ENCODE data around the gene BDP1.
"Not testable (repeated sequence)": the region's sequence is repeated elsewhere in the genome, so short reads cannot be mapped to it uniquely, and the experiment has no call there.

Gene BDP1

DNA sequence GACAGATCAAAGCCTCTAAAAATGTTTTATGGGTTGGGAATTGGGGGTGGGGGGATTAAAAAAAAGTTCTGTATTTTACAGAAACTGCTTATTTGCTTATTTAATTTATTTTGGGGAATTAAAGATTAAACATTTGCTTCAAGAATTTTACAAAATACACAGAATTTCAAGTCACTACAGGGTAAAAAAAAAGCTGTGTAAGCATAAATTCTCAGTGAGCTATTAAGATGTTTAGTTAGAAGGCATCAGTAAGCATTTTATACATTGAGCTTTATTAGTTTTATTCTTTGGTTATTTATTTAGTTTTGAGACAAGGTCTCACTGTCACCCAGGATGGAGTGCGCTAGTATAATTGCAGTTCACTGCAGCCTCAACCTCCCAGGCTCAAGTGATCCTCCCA lies 5.2 kb downstream of the BDP1 start:
- DNase-seq: no peak

DNA sequence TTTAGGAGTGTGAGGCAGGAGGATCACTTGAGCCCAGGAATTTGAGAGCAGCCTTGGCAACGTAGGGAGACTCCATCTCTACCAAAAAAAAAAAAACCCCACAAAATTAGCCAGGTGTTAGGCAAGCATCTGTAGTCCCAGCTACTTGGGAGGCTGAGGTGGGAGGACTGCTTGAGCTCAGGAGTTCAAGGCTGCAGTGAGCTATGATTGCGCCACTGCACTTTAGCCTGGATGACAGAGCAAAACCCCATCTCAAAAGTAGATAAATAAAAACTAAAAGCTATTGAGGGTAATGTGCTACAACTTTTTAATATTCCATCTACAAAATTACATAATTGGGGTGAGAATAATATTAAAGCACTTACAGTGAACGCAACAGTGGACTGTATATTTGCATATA lies 5.9 kb downstream of the BDP1 start:
- DNase-seq: no peak

DNA sequence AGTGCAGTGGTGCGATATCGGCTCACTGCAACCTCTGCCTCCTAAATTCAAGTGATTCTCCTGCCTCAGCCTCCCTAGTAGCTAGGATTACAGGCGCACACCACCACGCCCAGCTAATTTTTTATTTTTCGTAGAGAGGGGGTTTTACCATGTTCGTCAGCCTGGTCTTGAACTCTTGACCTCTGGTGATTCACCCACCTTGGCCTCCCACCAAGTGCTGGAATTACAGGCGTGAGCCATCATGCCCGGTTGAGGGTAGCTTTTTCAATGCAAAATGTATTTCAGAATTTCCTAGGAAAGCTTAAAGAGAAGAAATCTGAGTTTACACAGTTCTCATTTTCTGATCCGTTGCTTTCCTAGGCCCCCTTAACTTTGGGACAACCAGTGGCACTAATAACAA lies 15.7 kb downstream of the BDP1 start:
- no peak for DNase-seq

GRCh38 chr5:71475788-71476384 lies 20.4 kb downstream of the BDP1 start:
- peak in 1 of 5 experiments; percentile 38 for DNase-seq

DNA sequence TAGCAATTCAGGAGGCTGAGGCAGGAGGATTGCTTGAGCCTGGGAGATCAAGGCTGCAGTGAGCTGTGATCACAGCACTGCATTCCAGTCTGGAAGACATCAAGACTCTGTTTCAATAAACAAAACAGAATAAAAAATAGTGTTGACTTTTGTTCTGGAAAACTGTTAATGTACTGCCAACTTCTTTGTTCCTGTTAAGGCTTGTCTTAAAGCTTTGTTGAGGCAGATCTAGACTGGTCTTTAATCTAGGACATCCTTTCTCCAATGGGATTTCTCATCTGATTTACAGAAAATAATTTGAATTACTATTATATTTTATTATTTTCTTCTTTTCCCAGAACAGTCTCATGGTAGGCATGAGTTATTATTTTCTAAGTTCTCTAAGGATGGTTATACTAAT lies 26.0 kb downstream of the BDP1 start:
- DNase-seq: no peak

DNA sequence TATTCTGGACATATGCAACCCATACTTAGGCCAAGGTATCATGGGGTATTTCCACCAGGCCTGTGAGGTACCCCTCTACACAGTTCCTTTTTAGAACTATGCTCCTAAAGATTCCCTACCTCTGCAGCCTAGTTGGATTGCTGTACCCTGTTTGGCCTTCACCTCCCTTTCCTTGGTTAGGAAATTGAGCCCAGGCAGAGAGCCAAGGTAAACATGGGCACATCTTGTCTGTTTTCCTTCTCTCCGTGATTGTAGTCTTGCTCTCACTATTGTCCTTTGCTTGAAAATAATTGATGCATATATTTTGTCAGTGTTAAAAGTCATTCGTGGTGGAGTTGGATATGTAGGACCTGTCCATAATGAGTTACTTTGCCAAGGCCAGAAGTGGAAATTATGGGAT lies 26.7 kb downstream of the BDP1 start:
- no peak for DNase-seq

- no peak for DNase-seq
Observed at GRCh38 chr5:71483355-71483754, 27.9 kb downstream of the BDP1 start.

- no peak for DNase-seq
Observed at GRCh38 chr5:71492817-71493615, 37.6 kb downstream of the BDP1 start.

GRCh38 chr5:71494202-71494601 lies 38.8 kb downstream of the BDP1 start:
- DNase-seq: not testable (repeated sequence)

GRCh38 chr5:71498756-71499155 lies 43.3 kb downstream of the BDP1 start:
- not testable (repeated sequence) for DNase-seq

DNA sequence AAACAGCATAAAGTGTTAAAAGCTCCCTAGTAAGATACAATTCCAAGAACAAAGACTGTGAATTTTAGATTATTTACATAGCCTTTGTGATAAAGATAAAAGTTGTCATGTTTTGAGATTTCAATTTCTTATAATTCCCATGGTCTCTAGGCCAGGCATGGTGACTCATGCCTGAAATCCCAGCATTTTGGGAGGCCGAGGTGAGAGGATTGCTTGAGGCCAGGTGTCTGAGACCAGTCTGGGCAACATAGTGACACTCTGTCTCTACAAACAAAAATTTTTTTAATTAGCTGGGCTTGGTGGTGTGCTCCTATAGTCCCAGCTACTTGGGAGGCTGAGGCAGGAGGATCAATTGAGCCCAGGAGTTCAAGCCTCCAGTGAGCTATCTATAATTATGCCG lies 48.1 kb downstream of the BDP1 start:
- no peak for DNase-seq

GRCh38 chr5:71522151-71522550 lies 66.7 kb downstream of the BDP1 start:
- no peak for DNase-seq

DNA sequence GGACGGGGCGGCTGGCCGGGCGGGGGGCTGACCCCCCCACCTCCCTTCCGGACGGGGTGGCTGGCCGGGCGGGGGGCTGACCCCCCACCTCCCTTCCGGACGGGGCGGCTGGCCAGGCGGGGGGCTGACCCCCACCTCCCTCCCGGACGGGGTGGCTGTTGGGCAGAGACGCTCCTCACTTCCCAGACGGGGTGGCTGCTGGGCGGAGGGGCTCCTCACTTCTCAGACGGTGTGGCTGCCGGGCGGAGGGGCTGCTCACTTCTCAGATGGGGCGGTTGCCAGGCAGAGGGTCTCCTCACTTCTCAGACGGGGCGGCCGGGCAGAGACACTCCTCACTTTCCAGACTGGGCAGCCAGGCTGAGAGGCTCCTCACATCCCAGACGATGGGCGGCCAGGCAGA lies 70.2 kb downstream of the BDP1 start:
- not testable (repeated sequence) for DNase-seq

DNA sequence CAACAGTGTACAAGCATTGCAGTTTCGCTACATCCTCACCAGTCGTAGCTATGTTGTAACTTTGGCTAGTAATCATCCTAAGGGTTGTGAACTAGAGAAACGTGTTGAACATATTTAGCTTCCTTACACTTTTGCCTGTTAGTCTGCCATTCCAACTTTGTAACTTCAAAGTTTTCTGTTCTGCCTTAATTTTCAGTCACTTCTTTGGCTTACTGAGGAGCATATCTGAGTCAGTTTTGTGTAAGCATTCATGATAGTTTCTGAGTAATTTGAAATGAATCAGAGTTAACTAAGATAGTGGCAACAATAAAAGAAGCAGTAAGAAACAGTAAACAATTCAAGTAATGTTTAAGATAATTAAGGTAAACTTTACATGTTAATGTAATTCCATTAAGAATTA lies 72.8 kb downstream of the BDP1 start:
- no peak for DNase-seq

DNA sequence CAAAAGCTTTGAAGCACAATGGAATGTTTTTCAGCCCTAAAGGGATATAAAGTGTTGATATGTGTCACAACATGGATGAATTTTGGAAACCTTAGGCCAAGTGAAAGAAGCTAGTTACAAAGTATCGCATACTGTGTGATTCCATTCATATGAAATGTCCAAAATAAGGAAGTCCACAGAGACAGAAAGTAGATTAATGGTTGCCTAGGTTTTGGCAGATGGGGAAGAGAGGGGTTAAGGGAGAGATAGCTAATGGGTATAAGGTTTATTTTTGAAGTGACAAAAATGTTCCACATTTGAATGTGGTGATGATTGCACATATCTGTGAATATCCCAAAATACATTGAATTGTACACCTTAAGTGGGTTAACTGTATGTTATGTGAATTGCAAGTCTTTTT lies 74.2 kb downstream of the BDP1 start:
- no peak for DNase-seq

DNA sequence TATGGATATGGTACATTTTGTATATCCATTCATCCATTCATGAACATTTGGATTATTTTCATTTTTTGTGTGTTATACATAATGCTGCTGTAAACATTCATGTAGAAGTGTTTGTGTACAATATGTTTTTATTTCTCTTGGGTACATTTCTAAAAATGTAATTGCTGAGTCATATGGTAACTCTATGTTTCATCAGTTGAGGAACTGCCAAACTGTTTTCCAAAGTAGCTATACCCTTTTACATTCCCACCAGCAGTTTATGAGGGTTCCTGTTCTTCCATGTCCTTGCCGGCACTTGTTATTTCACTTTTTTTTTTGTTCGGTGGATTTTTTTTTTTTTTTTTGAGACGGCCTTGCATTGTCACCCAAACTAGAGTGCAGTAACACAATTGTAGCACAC lies 77.7 kb downstream of the BDP1 start:
- peak in 1 of 5 experiments; percentile 12 for DNase-seq

- peak in 2 of 5 experiments; percentile 27 to 73 for DNase-seq
Observed at GRCh38 chr5:71533615-71534014, 78.2 kb downstream of the BDP1 start.

DNA sequence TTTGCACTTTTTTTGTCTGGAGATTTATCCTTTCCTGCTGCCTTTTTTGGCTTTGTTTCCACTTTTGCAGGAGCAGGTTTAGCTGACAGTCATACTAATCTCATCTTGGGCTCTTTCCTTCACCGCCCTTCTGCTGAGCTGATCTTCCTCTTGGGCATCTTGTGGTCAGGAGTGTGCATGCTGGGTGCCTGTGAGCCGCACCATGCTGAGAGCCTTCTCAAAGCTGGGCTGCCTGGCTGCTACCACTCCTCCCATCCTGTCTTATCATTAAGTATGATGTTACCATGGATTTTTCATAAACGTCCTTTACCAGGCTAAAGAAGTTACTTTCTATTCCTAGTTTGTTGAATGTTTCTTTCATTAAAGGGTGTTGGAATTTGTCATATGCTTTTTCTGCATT lies 82.2 kb downstream of the BDP1 start:
- no peak for DNase-seq

GRCh38 chr5:71550885-71551284 lies 95.4 kb downstream of the BDP1 start:
- not testable (repeated sequence) for DNase-seq

DNA sequence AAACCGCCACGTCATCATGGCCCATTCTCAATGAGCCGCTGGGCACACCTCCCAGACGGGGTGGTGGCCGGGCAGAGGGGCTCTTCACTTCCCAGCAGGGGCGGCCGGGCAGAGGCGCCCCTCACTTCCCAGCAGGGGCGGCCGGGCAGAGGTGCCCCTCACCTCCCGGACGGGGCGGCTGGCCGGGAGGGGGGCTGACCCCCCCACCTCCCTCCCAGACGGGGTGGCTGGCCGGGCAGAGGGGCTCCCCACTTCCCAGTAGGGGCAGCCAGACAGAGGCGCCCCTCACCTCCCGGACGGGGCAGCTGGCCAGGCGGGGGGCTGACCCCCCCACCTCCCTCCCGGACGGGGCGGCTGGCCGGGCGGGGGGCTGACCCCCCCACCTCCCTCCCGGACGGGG lies 96.1 kb downstream of the BDP1 start:
- DNase-seq: not testable (repeated sequence)

GRCh38 chr5:71552026-71552749 lies 96.7 kb downstream of the BDP1 start:
- DNase-seq: not testable (repeated sequence)

- DNase-seq: no peak
Observed at GRCh38 chr5:71563161-71563560, 107.7 kb downstream of the BDP1 start.

DNA sequence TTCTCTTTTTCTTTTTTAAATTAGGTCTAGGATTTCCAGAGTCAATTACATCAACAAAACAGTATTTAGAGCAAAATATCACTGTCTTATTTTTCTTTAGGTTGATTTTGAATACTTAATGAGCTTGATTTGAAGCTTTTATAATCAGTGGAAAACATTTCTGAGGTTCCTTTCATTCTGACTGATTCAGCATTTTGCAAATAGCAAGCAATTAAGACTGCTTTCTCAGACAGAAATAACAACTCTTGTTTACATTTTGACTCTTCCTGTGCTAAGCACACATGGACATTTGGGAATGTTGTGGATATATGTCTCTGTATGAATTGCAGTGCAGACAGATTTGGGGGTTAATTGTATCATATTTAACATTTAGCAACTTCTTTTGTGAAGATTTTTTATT lies 109.4 kb downstream of the BDP1 start:
- no peak for DNase-seq

Data from T-helper 2 cell (primary cell).